ENCODE measurements around the gene TMEFF1.

GRCh38 chr9:100485196-100485595, 12.2 kb downstream of the TMEFF1 start:
- TF ChIP-seq CTCF (IDR thresholded peaks at IDR 0.05): no peak
- TF ChIP-seq POLR2A (IDR thresholded peaks at IDR 0.05): no peak
